ENCODE results near the gene STX4. TPM values are rescaled to one million over a fixed set of nuclear protein-coding genes. Genes with fewer than 3 reads are reported as not detected.

STX4 gene, protein sequence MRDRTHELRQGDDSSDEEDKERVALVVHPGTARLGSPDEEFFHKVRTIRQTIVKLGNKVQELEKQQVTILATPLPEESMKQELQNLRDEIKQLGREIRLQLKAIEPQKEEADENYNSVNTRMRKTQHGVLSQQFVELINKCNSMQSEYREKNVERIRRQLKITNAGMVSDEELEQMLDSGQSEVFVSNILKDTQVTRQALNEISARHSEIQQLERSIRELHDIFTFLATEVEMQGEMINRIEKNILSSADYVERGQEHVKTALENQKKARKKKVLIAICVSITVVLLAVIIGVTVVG
- total RNA-seq (10 to 100 TPM; 73.5 to 88.6 TPM), polyA plus RNA-seq (100 to 1,000 TPM in 1 of 2 donors, 10 to 100 TPM in 1; 52.8 to 121 TPM)
- long read RNA-seq, donor 1, transcript STX4-201 (11 exons, 1,481 nt): major isoform, 34 of 61 reads
- long read RNA-seq, donor 1, partial matches to known transcripts: 8 of 61 reads
- long read RNA-seq, donor 1, other reads (novel, unspliced or antisense): 19 of 61 reads
- long read RNA-seq, donor 2, transcript STX4-201 (11 exons, 1,481 nt): major isoform, 15 of 34 reads
- long read RNA-seq, donor 2, partial matches to known transcripts: 7 of 34 reads
- long read RNA-seq, donor 2, other reads (novel, unspliced or antisense): 11 of 34 reads

- DNase-seq: peak; percentile 99 to 100
- Histone ChIP-seq H3K27ac (ENCODE audit: low read depth in 1 of 2, low read length in 2 of 2) (peak within 1 kb of the TSS; percentile 6 to 83), H3K4me1 (ENCODE audit: control insufficient read depth in 1 of 2, insufficient read depth in 2 of 2, low read length in 2 of 2) (peaks cover 0 to 1% of the 10 kb centered on the region in 2 donors), H3K4me3 (ENCODE audit: low read length in 2 of 2) (peak within 1 kb of the TSS; percentile 76 to 89), H3K9me3 (ENCODE audit: control insufficient read depth, low read length) (no peaks in the 10 kb centered on the region), H3K27me3 (ENCODE audit: control insufficient read depth in 1 of 2, insufficient read depth in 2 of 2, low read length in 1 of 2) (no peaks in the 10 kb centered on the region), H3K36me3 (ENCODE audit: control insufficient read depth in 1 of 2, insufficient read depth in 2 of 2, low read length in 1 of 2) (no peaks in the 10 kb centered on the region)
- peak; percentile 96 for ATAC-seq (ENCODE audit: low FRiP score)
- intact Hi-C loops (cut with DNase I): loop anchor here in 1 of 2 donors (2.0 to 5.0 kb wide), 3 partner anchors 36 to 424 kb away; partner anchors contain the start of genes ARMC5, ZNF646 and ZNF668
- WGBS, 2 donors: 1% methylated on average over 74 to 75 of the region's 75 CpGs
Measured at GRCh38 chr16:31032736-31033708, at the start of gene STX4. TSS of gene STX4 (plus strand) at chr16:31033558. CDS start at chr16:31033806, 248 bp downstream.

GRCh38 chr16:30983898-30984610, 49.3 kb upstream of the STX4 start:
- H3K27ac ChIP-seq (ENCODE audit: low read depth in 1 of 2, low read length in 2 of 2): no peak overlapping the region
- peaks cover 0 to 4% of the 10 kb centered on the region in 2 donors for H3K36me3 ChIP-seq (ENCODE audit: control insufficient read depth in 1 of 2, insufficient read depth in 2 of 2, low read length in 1 of 2)
- H3K9me3 ChIP-seq (ENCODE audit: control insufficient read depth, low read length): no peaks in the 10 kb centered on the region
- H3K4me1 ChIP-seq (ENCODE audit: control insufficient read depth in 1 of 2, insufficient read depth in 2 of 2, low read length in 2 of 2): no peaks in the 10 kb centered on the region
- no peaks in the 10 kb centered on the region for H3K27me3 ChIP-seq (ENCODE audit: control insufficient read depth in 1 of 2, insufficient read depth in 2 of 2, low read length in 1 of 2)
- WGBS, 2 donors: 77 to 79% methylated on average over 14 of the region's 14 CpGs
- no peak overlapping the region for H3K4me3 ChIP-seq (ENCODE audit: low read length in 2 of 2)
- no peak for ATAC-seq (ENCODE audit: low FRiP score)
- intact Hi-C loops (cut with DNase I): loop anchor here (2.0 to 10.0 kb wide), 4 partner anchors 91 to 883 kb away; partner anchors contain the start of genes ZNF646 (in 1 of the 2), ZNF668 (in 1 of the 2) and ZNF843 (in 1 of the 2)
- no peak for DNase-seq

- no peaks in the 10 kb centered on the region for H3K27me3 ChIP-seq (ENCODE audit: control insufficient read depth in 1 of 2, insufficient read depth in 2 of 2, low read length in 1 of 2)
- H3K4me1 ChIP-seq (ENCODE audit: control insufficient read depth in 1 of 2, insufficient read depth in 2 of 2, low read length in 2 of 2): no peaks in the 10 kb centered on the region
- WGBS, 2 donors: 25 to 36% methylated on average over 16 to 24 of the region's 24 CpGs
- peak; percentile 94 to 98 for DNase-seq
- intact Hi-C loops (cut with DNase I): loop anchor here (1.0 to 10.0 kb wide), 7 partner anchors 52 to 882 kb away; partner anchors contain the start of genes VKORC1 (in 1 of the 2), ZNF646 (in 1 of the 2), ZNF668 (in 1 of the 2) and ZNF843 (in 1 of the 2)
- no peaks in the 10 kb centered on the region for H3K9me3 ChIP-seq (ENCODE audit: control insufficient read depth, low read length)
- peaks cover 0 to 4% of the 10 kb centered on the region in 2 donors for H3K36me3 ChIP-seq (ENCODE audit: control insufficient read depth in 1 of 2, insufficient read depth in 2 of 2, low read length in 1 of 2)
- no peak within 1 kb of the TSS for H3K27ac ChIP-seq (ENCODE audit: low read depth in 1 of 2, low read length in 2 of 2)
- ATAC-seq (ENCODE audit: low FRiP score): peak; percentile 94
- peak within 1 kb of the TSS in 1 of 2 donors; percentile 18 for H3K4me3 ChIP-seq (ENCODE audit: low read length in 2 of 2)
Measured at GRCh38 chr16:30984669-30985400, 48.5 kb upstream of the STX4 start, which contains the start of gene HSD3B7. TSS of gene HSD3B7 (plus strand) at chr16:30985207. CDS start at chr16:30985659, 452 bp downstream.

- DNase-seq (peak in 1 of 2 donors; percentile 82), ATAC-seq (ENCODE audit: low FRiP score) (peak; percentile 20)
- WGBS, 2 donors: 46 to 49% methylated on average over 20 of the region's 20 CpGs
- no peaks in the 10 kb centered on the region for H3K27me3 ChIP-seq (ENCODE audit: control insufficient read depth in 1 of 2, insufficient read depth in 2 of 2, low read length in 1 of 2)
- H3K9me3 ChIP-seq (ENCODE audit: control insufficient read depth, low read length): no peaks in the 10 kb centered on the region
- intact Hi-C loops (cut with DNase I): loop anchor here (1.0 to 10.0 kb wide), 7 partner anchors 52 to 882 kb away; partner anchors contain the start of genes VKORC1 (in 1 of the 2), ZNF646 (in 1 of the 2), ZNF668 (in 1 of the 2) and ZNF843 (in 1 of the 2)
- peaks cover 0 to 3% of the 10 kb centered on the region in 2 donors for H3K36me3 ChIP-seq (ENCODE audit: control insufficient read depth in 1 of 2, insufficient read depth in 2 of 2, low read length in 1 of 2)
- no peaks in the 10 kb centered on the region for H3K4me1 ChIP-seq (ENCODE audit: control insufficient read depth in 1 of 2, insufficient read depth in 2 of 2, low read length in 2 of 2)
- H3K4me3 ChIP-seq (ENCODE audit: low read length in 2 of 2): peak overlapping the region in 1 of 2 donors; percentile 18
- H3K27ac ChIP-seq (ENCODE audit: low read depth in 1 of 2, low read length in 2 of 2): no peak overlapping the region
Measured at GRCh38 chr16:30985401-30986128, 47.8 kb upstream of the STX4 start.

GRCh38 chr16:30986129-30986991, 47.0 kb upstream of the STX4 start:
- H3K27ac ChIP-seq (ENCODE audit: low read depth in 1 of 2, low read length in 2 of 2): no peak overlapping the region
- H3K27me3 ChIP-seq (ENCODE audit: control insufficient read depth in 1 of 2, insufficient read depth in 2 of 2, low read length in 1 of 2): no peaks in the 10 kb centered on the region

GRCh38 chr16:30987581-30988190, 45.7 kb upstream of the STX4 start:
- DNase-seq: no peak
- intact Hi-C loops (cut with DNase I): loop anchor here (5.0 to 10.0 kb wide), 5 partner anchors 50 to 880 kb away; partner anchors contain the start of genes VKORC1 (in 1 of the 2), ZNF646 (in 1 of the 2) and ZNF668 (in 1 of the 2)
- H3K36me3 ChIP-seq (ENCODE audit: control insufficient read depth in 1 of 2, insufficient read depth in 2 of 2, low read length in 1 of 2): no peaks in the 10 kb centered on the region
- H3K4me1 ChIP-seq (ENCODE audit: control insufficient read depth in 1 of 2, insufficient read depth in 2 of 2, low read length in 2 of 2): no peaks in the 10 kb centered on the region
- H3K4me3 ChIP-seq (ENCODE audit: low read length in 2 of 2): no peak overlapping the region
- 94% methylated on average over 30 of the region's 30 CpGs for WGBS, 2 donors
- ATAC-seq (ENCODE audit: low FRiP score): no peak
- H3K9me3 ChIP-seq (ENCODE audit: control insufficient read depth, low read length): no peaks in the 10 kb centered on the region
- no peaks in the 10 kb centered on the region for H3K27me3 ChIP-seq (ENCODE audit: control insufficient read depth in 1 of 2, insufficient read depth in 2 of 2, low read length in 1 of 2)
- no peak overlapping the region for H3K27ac ChIP-seq (ENCODE audit: low read depth in 1 of 2, low read length in 2 of 2)

More at GRCh38 chr16:30986129-30986991, 47.0 kb upstream of the STX4 start:
- no peak overlapping the region for H3K4me3 ChIP-seq (ENCODE audit: low read length in 2 of 2)
- H3K36me3 ChIP-seq (ENCODE audit: control insufficient read depth in 1 of 2, insufficient read depth in 2 of 2, low read length in 1 of 2): no peaks in the 10 kb centered on the region
- no peak for ATAC-seq (ENCODE audit: low FRiP score)
- no peaks in the 10 kb centered on the region for H3K4me1 ChIP-seq (ENCODE audit: control insufficient read depth in 1 of 2, insufficient read depth in 2 of 2, low read length in 2 of 2)
- no peaks in the 10 kb centered on the region for H3K9me3 ChIP-seq (ENCODE audit: control insufficient read depth, low read length)
- 91 to 95% methylated on average over 29 of the region's 29 CpGs for WGBS, 2 donors
- intact Hi-C loops (cut with DNase I): loop anchor here (5.0 to 10.0 kb wide), 5 partner anchors 51 to 881 kb away; partner anchors contain the start of genes VKORC1 (in 1 of the 2), ZNF646 (in 1 of the 2) and ZNF668 (in 1 of the 2)
- peak in 1 of 2 donors; percentile 70 for DNase-seq

Measured in aorta (tissue), 5 donors.